Measurements from ENCODE around the gene PTN. TPM values are rescaled to one million over a fixed set of nuclear protein-coding genes. Genes with fewer than 3 reads are reported as not detected.

Gene PTN
- polyA plus RNA-seq (2012; ENCODE audit: missing spikeins), result not detected

GRCh38 chr7:137343281-137343841 lies at the start of gene PTN:
Gene PTN, minus strand, starts transcription at chr7:137343733. Its CDS starts 88,760 bp downstream, at chr7:137254973.
- DNase-seq (ENCODE audit: insufficient read length) (no peak), FAIRE-seq (no peak)
- TF ChIP-seq POLR2A (IDR thresholded peaks at IDR 0.05; ENCODE audit: low read depth, low read length), result no peak
- TF ChIP-seq POLR2AphosphoS5 (IDR thresholded peaks at IDR 0.05; ENCODE audit: low read depth, low read length), result no peak
- TF ChIP-seq TAF1 (IDR thresholded peaks at IDR 0.05; ENCODE audit: borderline replicate concordance, low read depth, low read length), result no peak

- FAIRE-seq (no peak), DNase-seq (ENCODE audit: insufficient read length) (no peak)
- TF ChIP-seq POLR2AphosphoS5 (IDR thresholded peaks at IDR 0.05; ENCODE audit: low read depth, low read length), result no peak
- no peak for TF ChIP-seq TAF1 (IDR thresholded peaks at IDR 0.05; ENCODE audit: borderline replicate concordance, low read depth, low read length)
- TF ChIP-seq POLR2A (IDR thresholded peaks at IDR 0.05; ENCODE audit: low read depth, low read length), result no peak
Measured at GRCh38 chr7:137390076-137390475, 46.5 kb upstream of the PTN start.

- no peak for DNase-seq (ENCODE audit: insufficient read length)
- TF ChIP-seq POLR2AphosphoS5 (IDR thresholded peaks at IDR 0.05; ENCODE audit: low read depth, low read length), result no peak
- TF ChIP-seq POLR2A (IDR thresholded peaks at IDR 0.05; ENCODE audit: low read depth, low read length), result no peak
- TF ChIP-seq TAF1 (IDR thresholded peaks at IDR 0.05; ENCODE audit: borderline replicate concordance, low read depth, low read length), result no peak
- no peak for FAIRE-seq
Measured at GRCh38 chr7:137388916-137389315, 45.4 kb upstream of the PTN start.

- TF ChIP-seq POLR2AphosphoS5 (IDR thresholded peaks at IDR 0.05; ENCODE audit: low read depth, low read length) (no peak), TAF1 (IDR thresholded peaks at IDR 0.05; ENCODE audit: borderline replicate concordance, low read depth, low read length) (no peak), POLR2A (IDR thresholded peaks at IDR 0.05; ENCODE audit: low read depth, low read length) (no peak)
- DNase-seq (ENCODE audit: insufficient read length) (no peak), FAIRE-seq (no peak)
Measured at GRCh38 chr7:137386966-137387365, 43.4 kb upstream of the PTN start.

- TF ChIP-seq POLR2AphosphoS5 (IDR thresholded peaks at IDR 0.05; ENCODE audit: low read depth, low read length), result no peak
- TF ChIP-seq POLR2A (IDR thresholded peaks at IDR 0.05; ENCODE audit: low read depth, low read length), result no peak
- FAIRE-seq (no peak), DNase-seq (ENCODE audit: insufficient read length) (no peak)
Measured at GRCh38 chr7:137381045-137381444, 37.5 kb upstream of the PTN start.

GRCh38 chr7:137373507-137373906 lies 30.0 kb upstream of the PTN start:
- TF ChIP-seq TAF1 (IDR thresholded peaks at IDR 0.05; ENCODE audit: borderline replicate concordance, low read depth, low read length), result no peak
- no peak for TF ChIP-seq POLR2AphosphoS5 (IDR thresholded peaks at IDR 0.05; ENCODE audit: low read depth, low read length)
- no peak for TF ChIP-seq POLR2A (IDR thresholded peaks at IDR 0.05; ENCODE audit: low read depth, low read length)
- DNase-seq (ENCODE audit: insufficient read length) (no peak), FAIRE-seq (no peak)

- FAIRE-seq, result no peak
- TF ChIP-seq POLR2A (IDR thresholded peaks at IDR 0.05; ENCODE audit: low read depth, low read length), result no peak
- TF ChIP-seq POLR2AphosphoS5 (IDR thresholded peaks at IDR 0.05; ENCODE audit: low read depth, low read length), result no peak
- TF ChIP-seq TAF1 (IDR thresholded peaks at IDR 0.05; ENCODE audit: borderline replicate concordance, low read depth, low read length), result no peak
- no peak for DNase-seq (ENCODE audit: insufficient read length)
Measured at GRCh38 chr7:137371616-137372015, 28.1 kb upstream of the PTN start.

GRCh38 chr7:137366995-137367394 lies 23.5 kb upstream of the PTN start:
- TF ChIP-seq POLR2A (IDR thresholded peaks at IDR 0.05; ENCODE audit: low read depth, low read length), result no peak
- TF ChIP-seq POLR2AphosphoS5 (IDR thresholded peaks at IDR 0.05; ENCODE audit: low read depth, low read length), result no peak
- no peak for TF ChIP-seq TAF1 (IDR thresholded peaks at IDR 0.05; ENCODE audit: borderline replicate concordance, low read depth, low read length)
- DNase-seq (ENCODE audit: insufficient read length) (no peak), FAIRE-seq (no peak)

- FAIRE-seq (no peak), DNase-seq (ENCODE audit: insufficient read length) (no peak)
- TF ChIP-seq POLR2AphosphoS5 (IDR thresholded peaks at IDR 0.05; ENCODE audit: low read depth, low read length) (no peak), POLR2A (IDR thresholded peaks at IDR 0.05; ENCODE audit: low read depth, low read length) (no peak), TAF1 (IDR thresholded peaks at IDR 0.05; ENCODE audit: borderline replicate concordance, low read depth, low read length) (no peak)
Measured at GRCh38 chr7:137363683-137364082, 20.1 kb upstream of the PTN start.

- TF ChIP-seq POLR2A (IDR thresholded peaks at IDR 0.05; ENCODE audit: low read depth, low read length) (no peak), TAF1 (IDR thresholded peaks at IDR 0.05; ENCODE audit: borderline replicate concordance, low read depth, low read length) (no peak), POLR2AphosphoS5 (IDR thresholded peaks at IDR 0.05; ENCODE audit: low read depth, low read length) (no peak)
- no peak for DNase-seq (ENCODE audit: insufficient read length)
- FAIRE-seq, result no peak
Measured at GRCh38 chr7:137360087-137360679, 16.6 kb upstream of the PTN start.

GRCh38 chr7:137354961-137355360 lies 11.4 kb upstream of the PTN start:
- DNase-seq (ENCODE audit: insufficient read length) (no peak), FAIRE-seq (no peak)
- no peak for TF ChIP-seq POLR2AphosphoS5 (IDR thresholded peaks at IDR 0.05; ENCODE audit: low read depth, low read length)
- TF ChIP-seq TAF1 (IDR thresholded peaks at IDR 0.05; ENCODE audit: borderline replicate concordance, low read depth, low read length), result no peak
- no peak for TF ChIP-seq POLR2A (IDR thresholded peaks at IDR 0.05; ENCODE audit: low read depth, low read length)

GRCh38 chr7:137354396-137354795 lies 10.9 kb upstream of the PTN start:
- FAIRE-seq, result no peak
- TF ChIP-seq POLR2AphosphoS5 (IDR thresholded peaks at IDR 0.05; ENCODE audit: low read depth, low read length) (no peak), TAF1 (IDR thresholded peaks at IDR 0.05; ENCODE audit: borderline replicate concordance, low read depth, low read length) (no peak), POLR2A (IDR thresholded peaks at IDR 0.05; ENCODE audit: low read depth, low read length) (no peak)
- DNase-seq (ENCODE audit: insufficient read length), result no peak

Measured in GM12892 (cell line).